ENCODE data around the gene CDC42EP3. TPM values are rescaled to one million over a fixed set of nuclear protein-coding genes. Genes with fewer than 3 reads are reported as not detected.

Gene CDC42EP3
- total and polyA plus RNA-seq, 2 experiments from 2014 or later: 31.4 TPM

GRCh38 chr2:37601569-37601968 is 69.9 kb downstream of the CDC42EP3 start:
- no peaks in the 10 kb centered on the region for H3K27me3 Mint-ChIP-seq (ENCODE audit: insufficient read depth, low read depth, poor library complexity)
- DNase-seq (ENCODE audit: low spot score) (no peak), ATAC-seq (no peak)
- Histone ChIP-seq H3K4me1 (ENCODE audit: insufficient read depth) (no peaks in the 10 kb centered on the region), H3K27ac (ENCODE audit: low read depth) (no peak overlapping the region), H3K4me2 (no peak overlapping the region), H4K20me1 (replicated peaks; ENCODE audit: insufficient read depth) (no peaks in the 10 kb centered on the region), H3K27me3 (ENCODE audit: insufficient read depth) (no peaks in the 10 kb centered on the region), H3K79me2 (replicated peaks; ENCODE audit: insufficient read depth) (no peaks in the 10 kb centered on the region), H3K36me3 (ENCODE audit: insufficient read depth) (no peaks in the 10 kb centered on the region), H3K4me3 (no peak overlapping the region), H2AFZ (no peak overlapping the region), H3F3A (replicated peaks; ENCODE audit: low read depth) (no peaks in the 10 kb centered on the region), H3K9me2 (ENCODE audit: insufficient read depth) (no peaks in the 10 kb centered on the region; the same call in 1 of the 2 replicates)
- no peaks in the 10 kb centered on the region for H3K36me3 Mint-ChIP-seq (ENCODE audit: low read depth)
- H3K4me1 Mint-ChIP-seq: peaks cover 6% of the 10 kb centered on the region; the same call in 1 of the 3 replicates
- TF ChIP-seq STAT1 (IDR thresholded peaks at IDR 0.05; ENCODE audit: unreplicated experiment) (no peak), EZH2 (IDR thresholded peaks at IDR 0.05; ENCODE audit: low read depth, unreplicated experiment) (no peak), REST (IDR thresholded peaks at IDR 0.05; ENCODE audit: unreplicated experiment) (no peak), CREB1 (CRISPR knock-in tag; IDR thresholded peaks at IDR 0.05; ENCODE audit: low read depth) (no peak), ZNF114 (CRISPR knock-in tag; IDR thresholded peaks at IDR 0.05) (no peak), EZH2phosphoT487 (IDR thresholded peaks at IDR 0.05; ENCODE audit: unreplicated experiment) (no peak), POLR2AphosphoS5 (IDR thresholded peaks at IDR 0.05; ENCODE audit: low read depth) (no peak), ZNF331 (CRISPR knock-in tag; IDR thresholded peaks at IDR 0.05; ENCODE audit: low read depth) (no peak), NANOG (IDR thresholded peaks at IDR 0.05; ENCODE audit: borderline replicate concordance) (no peak), ZNF462 (CRISPR knock-in tag; IDR thresholded peaks at IDR 0.05) (no peak), CTCF (conservative IDR thresholded peaks at IDR 0.05; ENCODE audit: low read depth in 2 of 2) (no peak), JUNB (IDR thresholded peaks at IDR 0.05; ENCODE audit: unreplicated experiment) (no peak)
- TF ChIP-seq, protein P1, sequence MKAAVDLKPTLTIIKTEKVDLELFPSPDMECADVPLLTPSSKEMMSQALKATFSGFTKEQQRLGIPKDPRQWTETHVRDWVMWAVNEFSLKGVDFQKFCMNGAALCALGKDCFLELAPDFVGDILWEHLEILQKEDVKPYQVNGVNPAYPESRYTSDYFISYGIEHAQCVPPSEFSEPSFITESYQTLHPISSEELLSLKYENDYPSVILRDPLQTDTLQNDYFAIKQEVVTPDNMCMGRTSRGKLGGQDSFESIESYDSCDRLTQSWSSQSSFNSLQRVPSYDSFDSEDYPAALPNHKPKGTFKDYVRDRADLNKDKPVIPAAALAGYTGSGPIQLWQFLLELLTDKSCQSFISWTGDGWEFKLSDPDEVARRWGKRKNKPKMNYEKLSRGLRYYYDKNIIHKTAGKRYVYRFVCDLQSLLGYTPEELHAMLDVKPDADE (IDR thresholded peaks at IDR 0.05): no peak
- no peak overlapping the region for H3K27ac Mint-ChIP-seq
- no peak overlapping the region for H3K4me3 Mint-ChIP-seq
- H3K9me3 Mint-ChIP-seq: 0 out of 3 replicates have a peak, but pooled peaks cover 3% of the 10 kb centered on the region
